Right cardiac atrium (tissue), 5 donors: ENCODE results near the gene CAMTA1. TPM values are rescaled to one million over a fixed set of nuclear protein-coding genes. Genes with fewer than 3 reads are reported as not detected.

Experiments
- ATAC-seq, 2 donors: fragments of 200-7000 bp; cut with Tn5 transposase; one replicate each; pipeline versions ENCODE4 v1.8.0 to v1.9.1; 2020; ENCODE audit warnings: moderate library complexity in 2 of 2, mild to moderate bottlenecking in 1 of 2
- DNase-seq, 3 donors: peaks; one replicate each; pipeline ENCODE4 v3.0.0-alpha.2; 2020
- H3K27ac ChIP-seq: one replicate; pipeline ENCODE4 v1.5.1; 2013; ENCODE audit warnings: mild to moderate bottlenecking, low read length, control low read depth, moderate library complexity
- H3K27me3 ChIP-seq: one replicate; pipeline ENCODE4 v1.6.1; 2013; ENCODE audit not compliant: control insufficient read depth, insufficient read depth
- H3K4me1 ChIP-seq: one replicate; pipeline ENCODE4 v1.6.1; 2013; ENCODE audit warnings: low read length; ENCODE audit not compliant: control insufficient read depth, insufficient read depth
- H3K4me3 ChIP-seq: one replicate; pipeline ENCODE4 v1.5.1; 2013; ENCODE audit warnings: low read length, control low read depth
- H3K9me3 ChIP-seq: one replicate; pipeline ENCODE4 v1.6.1; 2013; ENCODE audit warnings: low read length; ENCODE audit not compliant: control insufficient read depth
- WGBS: extraction: QIAGEN DNeasy Blood & Tissue Kit; methylation state at CpG from one replicate; pipeline ENCODE4 v1.1.7; 2013; 5-methylcytosine and 5-hydroxymethylcytosine counted together
- intact Hi-C, 4 donors: fragments of 100-400 bp; cut with DNase I; formaldehyde crosslinking; loops; one replicate each; pipeline versions ENCODE4 v1.11.0 to v1.14.0; 2022 to 2023
- polyA plus RNA-seq: library from polyadenylated mRNA; stranded (reverse); fragments of 200-250 nt; gene quantifications from one replicate; pipeline ENCODE4 v1.2.3, GENCODE V29; 2013
- total RNA-seq, 4 donors: library from RNA; stranded (reverse); fragmentation: NEBNext Ultra II Directional; extraction: Animal tissue kit (Norgen Biotek cat#: 25700); gene quantifications; one replicate each; pipeline ENCODE4 v1.2.1, GENCODE V29; 2021
- donor health status: healthy with polysubstance abuse.
- donor health status: DM: no; HTN: yes; CAD: no.
- donor health status: DM: no; HTN: no; CAD: no.
- donor health status: DM: no; HTN: yes; CAD: no; lungs with severe emphysema.
- donor health status: DM: yes; HTN: yes; CAD: no.

The CAMTA1 gene
- total and polyA plus RNA-seq, 5 donors = 155 to 334 (median 164) TPM

GRCh38 chr1:7533006-7533405, 747.8 kb downstream of the CAMTA1 start:
- no peak overlapping the region for H3K27ac ChIP-seq
- H3K4me3 ChIP-seq = no peak overlapping the region
- no peak for ATAC-seq
- intact Hi-C loops = no loop called here
- no peaks in the 10 kb centered on the region for H3K27me3 ChIP-seq
- peak in 1 of 3 donors; percentile 60 for DNase-seq
- 73% methylated on average over 10 of the region's 10 CpGs for WGBS
- H3K4me1 ChIP-seq = no peaks in the 10 kb centered on the region
- H3K9me3 ChIP-seq = no peaks in the 10 kb centered on the region

- Histone ChIP-seq H3K4me1 (no peaks in the 10 kb centered on the region), H3K27me3 (no peaks in the 10 kb centered on the region), H3K4me3 (no peak overlapping the region), H3K9me3 (no peaks in the 10 kb centered on the region), H3K27ac (no peak overlapping the region)
- DNase-seq (no peak), ATAC-seq (peak in 1 of 2 donors; percentile 20)
- intact Hi-C loops = no loop called here
- 31% methylated on average over 24 of the region's 24 CpGs for WGBS
These were observed 749.0 kb downstream of the CAMTA1 start for GRCh38 chr1:7534061-7534825.

- Histone ChIP-seq H3K27ac (no peak overlapping the region), H3K4me3 (no peak overlapping the region), H3K27me3 (no peaks in the 10 kb centered on the region), H3K4me1 (no peaks in the 10 kb centered on the region), H3K9me3 (no peaks in the 10 kb centered on the region)
- WGBS = 89% methylated on average over 11 of the region's 11 CpGs
- ATAC-seq = no peak
- no peak for DNase-seq
- intact Hi-C loops = no loop called here
These were observed 749.8 kb downstream of the CAMTA1 start for GRCh38 chr1:7535016-7535415.

- no peak overlapping the region for H3K27ac ChIP-seq
- no peak for ATAC-seq
- H3K9me3 ChIP-seq = no peaks in the 10 kb centered on the region
- intact Hi-C loops = no loop called here
- no peak overlapping the region for H3K4me3 ChIP-seq
- WGBS = 71% methylated on average over 23 of the region's 23 CpGs
- H3K27me3 ChIP-seq = no peaks in the 10 kb centered on the region
- peak in 1 of 3 donors; percentile 20 for DNase-seq
- no peaks in the 10 kb centered on the region for H3K4me1 ChIP-seq
These were observed 751.0 kb downstream of the CAMTA1 start for GRCh38 chr1:7535934-7536878.

- no peaks in the 10 kb centered on the region for H3K27me3 ChIP-seq
- H3K4me3 ChIP-seq = no peak overlapping the region
- peak in 1 of 3 donors; percentile 45 for DNase-seq
- H3K27ac ChIP-seq = no peak overlapping the region
- H3K9me3 ChIP-seq = no peaks in the 10 kb centered on the region
- intact Hi-C loops = no loop called here
- no peaks in the 10 kb centered on the region for H3K4me1 ChIP-seq
- no peak for ATAC-seq
- WGBS = 67% methylated on average over 20 of the region's 20 CpGs
These were observed 751.8 kb downstream of the CAMTA1 start for GRCh38 chr1:7536891-7537591.

GRCh38 chr1:7538033-7538432, 752.8 kb downstream of the CAMTA1 start:
- no peak overlapping the region for H3K27ac ChIP-seq
- H3K4me1 ChIP-seq = no peaks in the 10 kb centered on the region
- DNase-seq (no peak), ATAC-seq (no peak)
- H3K4me3 ChIP-seq = no peak overlapping the region
- intact Hi-C loops = no loop called here
- WGBS = 69% methylated on average over 6 of the region's 6 CpGs
- no peaks in the 10 kb centered on the region for H3K9me3 ChIP-seq
- no peaks in the 10 kb centered on the region for H3K27me3 ChIP-seq

GRCh38 chr1:7538849-7539768, 753.9 kb downstream of the CAMTA1 start:
- intact Hi-C loops = no loop called here
- H3K9me3 ChIP-seq = no peaks in the 10 kb centered on the region
- no peak overlapping the region for H3K27ac ChIP-seq
- H3K4me3 ChIP-seq = no peak overlapping the region
- ATAC-seq = no peak
- H3K27me3 ChIP-seq = no peaks in the 10 kb centered on the region
- no peaks in the 10 kb centered on the region for H3K4me1 ChIP-seq
- WGBS = 72% methylated on average over 10 of the region's 10 CpGs
- DNase-seq = no peak

GRCh38 chr1:7539769-7540175, 754.5 kb downstream of the CAMTA1 start:
- WGBS = 61% methylated on average over 7 of the region's 7 CpGs
- no peaks in the 10 kb centered on the region for H3K9me3 ChIP-seq
- H3K4me1 ChIP-seq = no peaks in the 10 kb centered on the region
- intact Hi-C loops = no loop called here
- no peak overlapping the region for H3K27ac ChIP-seq
- no peaks in the 10 kb centered on the region for H3K27me3 ChIP-seq
- no peak for ATAC-seq
- peak in 1 of 3 donors; percentile 38 for DNase-seq
- H3K4me3 ChIP-seq = no peak overlapping the region

- WGBS = 74% methylated on average over 7 of the region's 7 CpGs
- no peak for ATAC-seq
- no peak overlapping the region for H3K27ac ChIP-seq
- H3K9me3 ChIP-seq = no peaks in the 10 kb centered on the region
- no peaks in the 10 kb centered on the region for H3K27me3 ChIP-seq
- no peaks in the 10 kb centered on the region for H3K4me1 ChIP-seq
- intact Hi-C loops = no loop called here
- no peak overlapping the region for H3K4me3 ChIP-seq
- no peak for DNase-seq
These were observed 755.6 kb downstream of the CAMTA1 start for GRCh38 chr1:7540816-7541215.

- DNase-seq = peak in 1 of 3 donors; percentile 64
- H3K9me3 ChIP-seq = no peaks in the 10 kb centered on the region
- H3K27ac ChIP-seq = no peak overlapping the region
- WGBS = 63% methylated on average over 11 of the region's 11 CpGs
- intact Hi-C loops = no loop called here
- peak; percentile 36 to 75 for ATAC-seq
- H3K4me3 ChIP-seq = no peak overlapping the region
- H3K4me1 ChIP-seq = no peaks in the 10 kb centered on the region
- H3K27me3 ChIP-seq = no peaks in the 10 kb centered on the region
These were observed 756.4 kb downstream of the CAMTA1 start for GRCh38 chr1:7541629-7542028.
